GM20000 (cell line): ENCODE data around the gene WWP2.
"Not testable (repeated sequence)": the region's sequence is repeated elsewhere in the genome, so short reads cannot be mapped to it uniquely, and the experiment has no call there.

Source experiments
- DNase-seq: peaks from one replicate; pipeline ENCODE4 v3.0.0; 2012; ENCODE audit warnings: low spot score
- CTCF ChIP-seq: IDR thresholded peaks from 2 replicates; pipeline ENCODE4 v1.5.1; 2012; ENCODE audit warnings: mild to moderate bottlenecking, control low read depth; ENCODE audit errors: extremely low read depth, missing control alignments

Gene WWP2

GRCh38 chr16:69851491-69852240 lies 89.5 kb downstream of the WWP2 start:
- no peak for TF ChIP-seq CTCF
- DNase-seq = no peak

- DNase-seq = no peak
- no peak for TF ChIP-seq CTCF
Measured at GRCh38 chr16:69852815-69853214, 90.7 kb downstream of the WWP2 start.

- no peak for TF ChIP-seq CTCF
- DNase-seq = no peak
Measured at GRCh38 chr16:69853481-69853880, 91.3 kb downstream of the WWP2 start.

GRCh38 chr16:69854776-69855175 lies 92.6 kb downstream of the WWP2 start:
- not testable (repeated sequence) for DNase-seq

- TF ChIP-seq CTCF = no peak
- no peak for DNase-seq
Measured at GRCh38 chr16:69855592-69855991, 93.5 kb downstream of the WWP2 start.

- DNase-seq = no peak
- TF ChIP-seq CTCF = no peak
Measured at GRCh38 chr16:69858191-69859104, 96.3 kb downstream of the WWP2 start.

GRCh38 chr16:69859105-69859989 lies 97.2 kb downstream of the WWP2 start:
- peak; percentile 29 for TF ChIP-seq CTCF
- DNase-seq = peak; percentile 46
